GM23338 (cell line): ENCODE data around the gene PEAR1. TPM values are rescaled to one million over a fixed set of nuclear protein-coding genes. Genes with fewer than 3 reads are reported as not detected.

ENCODE experiments used
- ATAC-seq: fragments of 200-7000 bp; cut with Tn5 transposase; 3 replicates; pipeline ENCODE4 v1.9.1; 2020
- DNase-seq: peaks from one replicate; pipeline ENCODE4 v3.0.0-alpha.2; 2015; ENCODE audit warnings: low spot score
- H2AFZ ChIP-seq: fragments of 200-600 bp; sonication (generic); 2 replicates; pipeline ENCODE4 v1.8.0; 2016; ENCODE audit warnings: antibody characterized with exemption, mild to moderate bottlenecking, moderate library complexity
- H3F3A ChIP-seq: fragments of 200-600 bp; sonication (generic); replicated peaks from 2 replicates; pipeline ENCODE4 v1.8.0; 2017; ENCODE audit warnings: antibody characterized with exemption, mixed run types, low read depth
- H3K27ac ChIP-seq: fragments of 200-600 bp; sonication (generic); 2 replicates; pipeline ENCODE4 v1.6.1; 2016; ENCODE audit warnings: low read depth
- H3K27me3 ChIP-seq: fragments of 200-600 bp; sonication (generic); 2 replicates; pipeline ENCODE4 v1.8.0; 2016; ENCODE audit warnings: mild to moderate bottlenecking, mixed run types, moderate library complexity; ENCODE audit not compliant: insufficient read depth
- H3K36me3 ChIP-seq: fragments of 200-600 bp; sonication (generic); 2 replicates; pipeline ENCODE4 v1.8.0; 2016; ENCODE audit warnings: mild to moderate bottlenecking; ENCODE audit not compliant: insufficient read depth
- H3K4me1 ChIP-seq: fragments of 200-600 bp; sonication (generic); 2 replicates; pipeline ENCODE4 v1.8.0; 2016; ENCODE audit warnings: mild to moderate bottlenecking, moderate library complexity; ENCODE audit not compliant: insufficient read depth
- H3K4me2 ChIP-seq: fragments of 200-600 bp; sonication (generic); 2 replicates; pipeline ENCODE4 v1.7.1; 2017; ENCODE audit warnings: mixed run types
- H3K4me3 ChIP-seq: fragments of 200-600 bp; sonication (generic); 2 replicates; pipeline ENCODE4 v1.6.1; 2016; ENCODE audit warnings: mixed run types
- H3K79me2 ChIP-seq: fragments of 200-600 bp; sonication (generic); replicated peaks from 2 replicates; pipeline ENCODE4 v1.8.0; 2017; ENCODE audit warnings: mild to moderate bottlenecking; ENCODE audit not compliant: insufficient read depth
- H3K9me2 ChIP-seq: fragments of 200-600 bp; sonication (generic); 2 replicates; pipeline ENCODE4 v1.8.0; 2017; ENCODE audit not compliant: insufficient read depth
- H4K20me1 ChIP-seq: fragments of 200-600 bp; sonication (generic); replicated peaks from 2 replicates; pipeline ENCODE4 v1.8.0; 2017; ENCODE audit warnings: mild to moderate bottlenecking; ENCODE audit not compliant: insufficient read depth
- H3K27ac Mint-ChIP-seq: 2 replicates; pipeline ENCODE4 v1.8.0; 2020; ENCODE audit warnings: inconsistent platforms, mild to moderate bottlenecking, moderate library complexity, mixed read lengths
- H3K27me3 Mint-ChIP-seq: 3 replicates; pipeline ENCODE4 v1.8.0; 2022; ENCODE audit warnings: low read depth, mild to moderate bottlenecking, moderate library complexity, mixed read lengths, inconsistent platforms; ENCODE audit not compliant: insufficient read depth, poor library complexity
- H3K36me3 Mint-ChIP-seq: 3 replicates; pipeline ENCODE4 v1.8.0; 2021; ENCODE audit warnings: low read depth, mild to moderate bottlenecking, inconsistent platforms, moderate library complexity, mixed read lengths
- H3K4me1 Mint-ChIP-seq: 3 replicates; pipeline ENCODE4 v1.8.0; 2020; ENCODE audit warnings: mild to moderate bottlenecking, inconsistent platforms, mixed read lengths
- H3K4me3 Mint-ChIP-seq: 3 replicates; pipeline ENCODE4 v1.8.0; 2021; ENCODE audit warnings: moderate library complexity, mild to moderate bottlenecking, inconsistent platforms, mixed read lengths
- H3K9me3 Mint-ChIP-seq: 3 replicates; pipeline ENCODE4 v1.8.0; 2020; ENCODE audit warnings: moderate library complexity, mild to moderate bottlenecking, inconsistent platforms, mixed read lengths
- CREB1 ChIP-seq: fragments of 250-450 bp; sonication (Bioruptor Pico); IDR thresholded peaks from 2 replicates; pipeline ENCODE4 v1.5.0; 2020; ENCODE audit warnings: low read depth, mild to moderate bottlenecking, moderate library complexity
- EZH2 ChIP-seq: fragments of 200-600 bp; sonication (generic); IDR thresholded peaks from one replicate; pipeline ENCODE4 v1.8.0; 2017; ENCODE audit warnings: antibody characterized with exemption, mild to moderate bottlenecking, low read depth; ENCODE audit not compliant: unreplicated experiment
- POLR2AphosphoS5 ChIP-seq: IDR thresholded peaks from 2 replicates; pipeline ENCODE4 v1.6.1; 2016; ENCODE audit warnings: antibody characterized with exemption, low read depth
- ZNF114 ChIP-seq: fragments of 250-450 bp; sonication (Bioruptor Pico); IDR thresholded peaks from 2 replicates; pipeline ENCODE4 v1.5.0; 2020; ENCODE audit warnings: mild to moderate bottlenecking, moderate library complexity
- ZNF331 ChIP-seq: fragments of 250-450 bp; sonication (Bioruptor Pico); IDR thresholded peaks from 2 replicates; pipeline ENCODE4 v1.5.0; 2020; ENCODE audit warnings: low read depth, mild to moderate bottlenecking, moderate library complexity
- long read RNA-seq: library from polyadenylated mRNA; unstranded; transcript quantifications from one replicate; pipeline ENCODE4 v2.0.0, GENCODE V29; 2020; ENCODE audit not compliant: unreplicated experiment
- polyA plus RNA-seq: library from polyadenylated mRNA; unstranded; fragments of >200 nt; fragmentation: Nextera tagmentation; extraction: Ambion mirVana; gene quantifications from 2 replicates; pipeline ENCODE4 v1.2.1, GENCODE V29; 2016
- total RNA-seq: library from RNA; depleted of rRNA; stranded (reverse); fragments of >200 nt; shearing (Covaris generic); gene quantifications from 2 replicates; pipeline ENCODE4 v1.2.3, GENCODE V29; 2014; rRNA removed
- TF ChIP-seq, protein P1 (sequence below): IDR thresholded peaks from one replicate; pipeline ENCODE4 v1.6.1; 2018; ENCODE audit warnings: antibody characterized with exemption; ENCODE audit not compliant: unreplicated experiment
- TF ChIP-seq, protein P2 (sequence below), 2 experiments: fragments of 200-600 bp in 1 of 2; sonication (generic) in 1 of 2; conservative IDR thresholded peaks; 2 replicates each; pipeline versions ENCODE4 v1.5.1 to v1.6.1; 2016 to 2017; ENCODE audit warnings: antibody characterized with exemption in 2 of 2, low read depth in 2 of 2, mild to moderate bottlenecking in 2 of 2, moderate library complexity in 1 of 2

Gene PEAR1, protein sequence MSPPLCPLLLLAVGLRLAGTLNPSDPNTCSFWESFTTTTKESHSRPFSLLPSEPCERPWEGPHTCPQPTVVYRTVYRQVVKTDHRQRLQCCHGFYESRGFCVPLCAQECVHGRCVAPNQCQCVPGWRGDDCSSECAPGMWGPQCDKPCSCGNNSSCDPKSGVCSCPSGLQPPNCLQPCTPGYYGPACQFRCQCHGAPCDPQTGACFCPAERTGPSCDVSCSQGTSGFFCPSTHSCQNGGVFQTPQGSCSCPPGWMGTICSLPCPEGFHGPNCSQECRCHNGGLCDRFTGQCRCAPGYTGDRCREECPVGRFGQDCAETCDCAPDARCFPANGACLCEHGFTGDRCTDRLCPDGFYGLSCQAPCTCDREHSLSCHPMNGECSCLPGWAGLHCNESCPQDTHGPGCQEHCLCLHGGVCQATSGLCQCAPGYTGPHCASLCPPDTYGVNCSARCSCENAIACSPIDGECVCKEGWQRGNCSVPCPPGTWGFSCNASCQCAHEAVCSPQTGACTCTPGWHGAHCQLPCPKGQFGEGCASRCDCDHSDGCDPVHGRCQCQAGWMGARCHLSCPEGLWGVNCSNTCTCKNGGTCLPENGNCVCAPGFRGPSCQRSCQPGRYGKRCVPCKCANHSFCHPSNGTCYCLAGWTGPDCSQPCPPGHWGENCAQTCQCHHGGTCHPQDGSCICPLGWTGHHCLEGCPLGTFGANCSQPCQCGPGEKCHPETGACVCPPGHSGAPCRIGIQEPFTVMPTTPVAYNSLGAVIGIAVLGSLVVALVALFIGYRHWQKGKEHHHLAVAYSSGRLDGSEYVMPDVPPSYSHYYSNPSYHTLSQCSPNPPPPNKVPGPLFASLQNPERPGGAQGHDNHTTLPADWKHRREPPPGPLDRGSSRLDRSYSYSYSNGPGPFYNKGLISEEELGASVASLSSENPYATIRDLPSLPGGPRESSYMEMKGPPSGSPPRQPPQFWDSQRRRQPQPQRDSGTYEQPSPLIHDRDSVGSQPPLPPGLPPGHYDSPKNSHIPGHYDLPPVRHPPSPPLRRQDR
- total RNA-seq (0.28 and 0.47 TPM in 2 replicates), polyA plus RNA-seq (0.10 and 0.47 TPM in 2 replicates)
- long read RNA-seq, partial matches to known transcripts: 0 of 1 reads
- long read RNA-seq, other reads (novel, unspliced or antisense): 1 of 1 reads

GRCh38 chr1:156893048-156893953 lies at the start of gene PEAR1:
Gene PEAR1 (plus strand): TSS chr1:156893718. CDS start chr1:156903927, 10,209 bp downstream.
- DNase-seq (peak; percentile 69), ATAC-seq (peak; percentile 35)
- Mint-ChIP-seq H3K9me3 (no peaks in the 10 kb centered on the region), H3K4me1 (peaks cover 28% of the 10 kb centered on the region), H3K27me3 (peaks cover 53% of the 10 kb centered on the region), H3K36me3 (no peaks in the 10 kb centered on the region; the same call in 2 of the 3 replicates), H3K4me3 (peak within 1 kb of the TSS; percentile 64), H3K27ac (no peak within 1 kb of the TSS)
- no peak within 1 kb of the TSS for H3K27ac ChIP-seq
- H3K4me1 ChIP-seq: no peaks in the 10 kb centered on the region; the same call in 1 of the 2 replicates
- H3K4me3 ChIP-seq: peak within 1 kb of the TSS; percentile 64
- H3F3A ChIP-seq: no peaks in the 10 kb centered on the region
- no peaks in the 10 kb centered on the region for H3K9me2 ChIP-seq
- H3K4me2 ChIP-seq: peak within 1 kb of the TSS; percentile 80
- TF ChIP-seq, protein P1, sequence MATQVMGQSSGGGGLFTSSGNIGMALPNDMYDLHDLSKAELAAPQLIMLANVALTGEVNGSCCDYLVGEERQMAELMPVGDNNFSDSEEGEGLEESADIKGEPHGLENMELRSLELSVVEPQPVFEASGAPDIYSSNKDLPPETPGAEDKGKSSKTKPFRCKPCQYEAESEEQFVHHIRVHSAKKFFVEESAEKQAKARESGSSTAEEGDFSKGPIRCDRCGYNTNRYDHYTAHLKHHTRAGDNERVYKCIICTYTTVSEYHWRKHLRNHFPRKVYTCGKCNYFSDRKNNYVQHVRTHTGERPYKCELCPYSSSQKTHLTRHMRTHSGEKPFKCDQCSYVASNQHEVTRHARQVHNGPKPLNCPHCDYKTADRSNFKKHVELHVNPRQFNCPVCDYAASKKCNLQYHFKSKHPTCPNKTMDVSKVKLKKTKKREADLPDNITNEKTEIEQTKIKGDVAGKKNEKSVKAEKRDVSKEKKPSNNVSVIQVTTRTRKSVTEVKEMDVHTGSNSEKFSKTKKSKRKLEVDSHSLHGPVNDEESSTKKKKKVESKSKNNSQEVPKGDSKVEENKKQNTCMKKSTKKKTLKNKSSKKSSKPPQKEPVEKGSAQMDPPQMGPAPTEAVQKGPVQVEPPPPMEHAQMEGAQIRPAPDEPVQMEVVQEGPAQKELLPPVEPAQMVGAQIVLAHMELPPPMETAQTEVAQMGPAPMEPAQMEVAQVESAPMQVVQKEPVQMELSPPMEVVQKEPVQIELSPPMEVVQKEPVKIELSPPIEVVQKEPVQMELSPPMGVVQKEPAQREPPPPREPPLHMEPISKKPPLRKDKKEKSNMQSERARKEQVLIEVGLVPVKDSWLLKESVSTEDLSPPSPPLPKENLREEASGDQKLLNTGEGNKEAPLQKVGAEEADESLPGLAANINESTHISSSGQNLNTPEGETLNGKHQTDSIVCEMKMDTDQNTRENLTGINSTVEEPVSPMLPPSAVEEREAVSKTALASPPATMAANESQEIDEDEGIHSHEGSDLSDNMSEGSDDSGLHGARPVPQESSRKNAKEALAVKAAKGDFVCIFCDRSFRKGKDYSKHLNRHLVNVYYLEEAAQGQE: no peak
- TF ChIP-seq POLR2AphosphoS5 (no peak), ZNF331 (CRISPR knock-in tag) (no peak), ZNF114 (CRISPR knock-in tag) (no peak), EZH2 (peak; percentile 65), CREB1 (CRISPR knock-in tag) (0 out of 2 replicates have a peak, but pooled peaks have one; percentile 10)
- TF ChIP-seq, protein P2, sequence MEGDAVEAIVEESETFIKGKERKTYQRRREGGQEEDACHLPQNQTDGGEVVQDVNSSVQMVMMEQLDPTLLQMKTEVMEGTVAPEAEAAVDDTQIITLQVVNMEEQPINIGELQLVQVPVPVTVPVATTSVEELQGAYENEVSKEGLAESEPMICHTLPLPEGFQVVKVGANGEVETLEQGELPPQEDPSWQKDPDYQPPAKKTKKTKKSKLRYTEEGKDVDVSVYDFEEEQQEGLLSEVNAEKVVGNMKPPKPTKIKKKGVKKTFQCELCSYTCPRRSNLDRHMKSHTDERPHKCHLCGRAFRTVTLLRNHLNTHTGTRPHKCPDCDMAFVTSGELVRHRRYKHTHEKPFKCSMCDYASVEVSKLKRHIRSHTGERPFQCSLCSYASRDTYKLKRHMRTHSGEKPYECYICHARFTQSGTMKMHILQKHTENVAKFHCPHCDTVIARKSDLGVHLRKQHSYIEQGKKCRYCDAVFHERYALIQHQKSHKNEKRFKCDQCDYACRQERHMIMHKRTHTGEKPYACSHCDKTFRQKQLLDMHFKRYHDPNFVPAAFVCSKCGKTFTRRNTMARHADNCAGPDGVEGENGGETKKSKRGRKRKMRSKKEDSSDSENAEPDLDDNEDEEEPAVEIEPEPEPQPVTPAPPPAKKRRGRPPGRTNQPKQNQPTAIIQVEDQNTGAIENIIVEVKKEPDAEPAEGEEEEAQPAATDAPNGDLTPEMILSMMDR (conservative IDR thresholded peaks at IDR 0.05; ENCODE audit: low read depth in 2 of 2): peak; percentile 24 to 44; a peak in 3 of 4 replicates
- H4K20me1 ChIP-seq: no peaks in the 10 kb centered on the region; the same call in 1 of the 2 replicates
- H3K27me3 ChIP-seq: peaks cover 68% of the 10 kb centered on the region
- H3K36me3 ChIP-seq: no peaks in the 10 kb centered on the region
- no peaks in the 10 kb centered on the region for H3K79me2 ChIP-seq
- H2AFZ ChIP-seq: peak within 1 kb of the TSS; percentile 72; the same call in 1 of the 2 replicates
